GM21619 (cell line): ENCODE measurements around the gene SOBP.

Experiments used
- ATAC-seq: cut with Tn5 transposase; IDR thresholded peaks from one replicate; pipeline ENCODE4 v1.9.1; 2021; ENCODE audit not compliant: unreplicated experiment

SOBP gene

GRCh38 chr6:107582086-107582485 is 92.2 kb downstream of the SOBP start:
- no peak for ATAC-seq

GRCh38 chr6:107584726-107585125 is 94.8 kb downstream of the SOBP start:
- no peak for ATAC-seq

- ATAC-seq = no peak
Measured at GRCh38 chr6:107585815-107586435, 96.0 kb downstream of the SOBP start.

- no peak for ATAC-seq
Measured at GRCh38 chr6:107587451-107587850, 97.5 kb downstream of the SOBP start.

GRCh38 chr6:107589199-107589598 is 99.3 kb downstream of the SOBP start:
- ATAC-seq = no peak

- ATAC-seq = no peak
Measured at GRCh38 chr6:107589934-107590333, 100.0 kb downstream of the SOBP start.

GRCh38 chr6:107590378-107590777 is 100.5 kb downstream of the SOBP start:
- ATAC-seq = no peak

GRCh38 chr6:107591346-107591745 is 101.4 kb downstream of the SOBP start:
- ATAC-seq = no peak

- ATAC-seq = no peak
Measured at GRCh38 chr6:107592806-107593205, 102.9 kb downstream of the SOBP start.

GRCh38 chr6:107594736-107595135 is 104.8 kb downstream of the SOBP start:
- ATAC-seq = no peak

GRCh38 chr6:107598091-107598490 is 108.2 kb downstream of the SOBP start:
- no peak for ATAC-seq

GRCh38 chr6:107599043-107599442 is 109.1 kb downstream of the SOBP start:
- ATAC-seq = no peak

GRCh38 chr6:107600121-107600520 is 110.2 kb downstream of the SOBP start:
- ATAC-seq = no peak

GRCh38 chr6:107600936-107601335 is 111.0 kb downstream of the SOBP start:
- no peak for ATAC-seq

- ATAC-seq = no peak
Measured at GRCh38 chr6:107601406-107601805, 111.5 kb downstream of the SOBP start.

- ATAC-seq = no peak
Measured at GRCh38 chr6:107602321-107603005, 112.5 kb downstream of the SOBP start.

- ATAC-seq = no peak
Measured at GRCh38 chr6:107603006-107603370, 113.1 kb downstream of the SOBP start.

GRCh38 chr6:107604549-107604948 is 114.6 kb downstream of the SOBP start:
- no peak for ATAC-seq

GRCh38 chr6:107606407-107606806 is 116.5 kb downstream of the SOBP start:
- no peak for ATAC-seq

GRCh38 chr6:107607116-107607515 is 117.2 kb downstream of the SOBP start:
- ATAC-seq = no peak

- ATAC-seq = no peak
Measured at GRCh38 chr6:107611094-107611810, 121.3 kb downstream of the SOBP start.

- no peak for ATAC-seq
Measured at GRCh38 chr6:107612762-107613415, 123.0 kb downstream of the SOBP start.
